Activated CD4-positive, alpha-beta T cell treated with anti-CD3 and anti-CD28 coated beads, Interleukin-2, amount 50 U/mL, for 24 hours (primary cell): ENCODE results near the gene TMEM143.
"Not testable (repeated sequence)": the region's sequence is repeated elsewhere in the genome, so short reads cannot be mapped to it uniquely, and the experiment has no call there.

Experiments
- DNase-seq, 2 donors: peaks; one replicate each; pipeline ENCODE4 v3.0.0-alpha.2; 2020; ENCODE audit warnings: low read depth in 1 of 2, low spot score in 1 of 2

TMEM143 gene

DNA sequence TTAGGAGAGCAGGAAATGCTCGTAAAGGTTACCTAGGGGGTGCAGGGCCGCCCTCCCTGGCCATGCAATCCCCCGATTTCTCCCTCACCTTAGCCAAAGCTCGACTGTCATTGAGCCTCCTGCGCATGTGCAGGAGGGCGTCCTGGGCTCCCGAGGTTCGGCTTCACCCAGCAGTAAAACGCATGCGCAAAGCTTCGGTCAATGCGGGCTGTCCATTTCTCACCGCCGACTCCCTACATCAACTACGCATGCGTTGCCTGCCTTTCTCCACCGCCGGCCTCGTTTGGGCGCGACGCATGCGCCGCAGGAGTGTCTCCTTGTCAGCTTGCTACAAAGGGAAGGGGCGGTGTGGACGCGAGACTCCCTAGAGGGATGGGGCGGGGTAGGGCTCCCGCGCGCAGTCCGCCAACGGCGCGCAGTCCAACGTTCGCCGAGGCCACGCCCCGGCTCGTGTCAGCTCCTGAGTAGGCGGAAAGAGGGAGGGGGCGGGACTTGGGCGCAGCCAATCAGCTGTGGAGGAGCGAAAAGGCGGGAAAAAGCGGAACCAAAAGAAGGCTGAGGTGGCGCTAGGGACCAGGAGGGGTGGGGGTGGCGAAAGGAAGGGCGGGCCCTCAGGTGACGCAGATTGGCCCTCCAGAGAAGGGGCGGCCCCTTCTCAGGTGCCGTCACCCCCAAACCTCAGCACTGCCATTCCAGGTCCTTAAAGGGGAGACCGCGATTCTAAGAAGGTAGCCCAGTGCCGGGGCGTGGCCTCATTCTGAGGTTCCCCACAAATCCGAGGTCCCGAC, at the start of gene TMEM143, which contains the start of gene SYNGR4:
Gene TMEM143, minus strand, starts transcription at position 131 of the 788 bp plus-strand sequence. Its CDS starts 20 bp downstream, at position 111.
Gene SYNGR4, plus strand, starts transcription at position 558 of the 788 bp plus-strand sequence. CDS start 1,476 bp downstream, outside the sequence.
- peak; percentile 92 to 98 for DNase-seq

DNA sequence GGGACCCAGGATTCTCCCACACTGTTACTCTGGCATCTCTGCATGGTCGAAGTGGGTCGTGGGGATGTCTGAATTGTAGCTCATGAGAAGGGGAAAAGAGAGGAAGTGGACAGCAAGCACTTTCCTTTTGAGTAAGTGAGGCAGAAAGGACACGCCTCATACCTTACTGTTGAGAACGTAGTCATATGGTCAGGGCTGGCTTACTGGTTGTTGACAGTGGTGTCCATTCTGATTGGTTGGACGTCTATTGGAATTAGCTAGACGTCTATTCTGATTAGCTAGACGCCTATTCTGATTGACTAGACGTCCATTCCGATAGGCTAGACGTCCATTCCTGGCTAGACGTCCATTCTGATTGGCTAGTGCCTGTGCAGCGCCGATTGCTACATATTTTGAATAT, 42.1 kb upstream of the TMEM143 start:
- no peak for DNase-seq

DNA sequence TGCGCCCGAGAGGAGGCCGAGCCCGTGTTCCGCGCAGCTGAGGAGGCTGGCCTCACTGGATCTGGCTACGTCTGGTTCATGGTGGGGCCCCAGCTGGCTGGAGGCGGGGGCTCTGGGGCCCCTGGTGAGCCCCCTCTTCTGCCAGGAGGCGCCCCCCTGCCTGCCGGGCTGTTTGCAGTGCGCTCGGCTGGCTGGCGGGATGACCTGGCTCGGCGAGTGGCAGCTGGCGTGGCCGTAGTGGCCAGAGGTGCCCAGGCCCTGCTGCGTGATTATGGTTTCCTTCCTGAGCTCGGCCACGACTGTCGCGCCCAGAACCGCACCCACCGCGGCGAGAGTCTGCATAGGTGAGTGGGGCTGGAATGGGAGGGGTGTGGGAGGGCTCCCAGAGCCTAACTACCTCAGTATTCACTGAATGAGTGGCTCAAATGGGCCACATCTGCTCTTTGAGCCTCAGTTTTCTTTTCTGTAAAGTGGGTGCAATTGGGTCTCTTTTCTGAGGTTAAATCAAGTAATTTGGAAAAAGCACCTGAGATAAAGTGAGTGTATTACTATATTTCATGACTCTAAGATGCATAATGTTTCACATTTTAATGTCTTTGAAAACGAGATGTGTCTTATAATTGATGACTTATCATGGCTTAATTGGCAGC, 41.4 kb upstream of the TMEM143 start:
- DNase-seq = no peak

DNA sequence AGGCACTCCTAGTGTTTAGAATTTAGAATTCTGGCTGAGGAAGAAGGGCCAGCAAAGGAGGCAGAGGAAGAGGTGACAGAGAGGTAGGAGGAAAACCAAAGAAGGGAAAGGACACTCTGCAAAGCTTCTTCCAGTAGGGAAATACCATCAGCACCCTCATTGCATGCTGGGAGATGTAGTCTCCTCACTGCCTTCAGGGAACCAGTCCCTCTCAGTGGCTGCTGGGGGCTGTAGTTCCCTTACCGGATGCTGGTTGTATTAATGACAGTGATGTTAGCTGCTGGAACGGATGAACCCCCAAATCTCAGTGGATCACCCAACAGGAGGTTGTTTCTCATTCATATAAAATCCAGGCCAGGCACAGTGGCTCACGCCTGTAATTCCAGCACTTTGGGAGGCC, 39.9 kb upstream of the TMEM143 start:
- peak in 1 of 2 donors; percentile 25 for DNase-seq

DNA sequence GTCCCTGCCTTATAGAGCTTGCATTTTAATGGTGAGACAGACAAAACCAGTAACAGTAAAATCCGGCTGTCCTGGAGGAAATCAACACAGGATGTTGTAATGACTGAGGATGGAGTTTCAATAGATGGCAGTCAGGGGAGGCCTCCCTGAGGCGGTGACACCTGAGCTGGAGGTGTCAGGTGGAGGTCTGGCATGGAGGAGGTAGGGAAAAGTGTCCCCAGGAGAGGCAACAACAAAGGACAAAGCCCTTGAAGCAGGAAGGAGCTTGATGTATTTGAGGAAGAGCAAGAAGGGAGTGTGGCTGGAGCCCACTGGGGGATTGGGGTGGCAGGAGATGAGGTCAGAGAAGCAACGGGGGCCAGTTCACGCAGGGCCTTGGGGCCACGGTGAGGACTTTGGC, 37.5 kb upstream of the TMEM143 start:
- DNase-seq = no peak

DNA sequence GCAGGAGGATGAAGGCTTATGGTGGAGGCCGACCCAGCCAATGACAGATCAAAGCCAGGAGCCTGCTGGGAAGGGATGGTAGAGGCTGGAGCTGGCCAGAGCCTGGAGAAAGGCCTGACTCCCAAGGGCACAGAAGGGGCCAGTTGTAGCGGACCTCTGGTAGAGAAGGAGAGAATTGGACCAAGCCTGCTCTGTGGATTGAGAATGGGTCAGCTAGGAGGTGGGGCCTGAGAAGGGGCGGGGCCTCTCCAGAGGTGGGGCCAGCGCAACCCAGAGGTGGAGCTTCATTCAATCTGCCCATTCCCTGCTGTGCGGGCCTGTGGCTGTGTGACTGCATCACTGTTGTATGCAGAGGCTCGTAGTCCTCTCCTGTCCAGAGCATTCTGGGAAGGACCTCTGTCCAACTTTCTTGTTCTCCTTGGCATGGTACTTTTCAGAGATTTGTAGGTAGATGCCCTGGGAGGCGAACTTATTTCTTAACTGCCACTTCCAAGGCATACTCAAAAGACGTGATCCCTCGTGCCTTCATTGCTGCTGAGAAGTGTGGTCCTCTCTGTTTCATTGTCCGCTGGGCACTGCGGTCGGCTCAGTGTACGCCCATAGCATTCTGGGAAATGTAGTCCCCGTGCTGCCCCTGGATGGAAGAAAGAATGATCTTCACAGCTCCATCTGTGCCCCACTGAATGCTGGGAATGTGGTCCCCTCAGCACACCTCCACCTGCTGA, 36.4 kb upstream of the TMEM143 start:
- no peak for DNase-seq

DNA sequence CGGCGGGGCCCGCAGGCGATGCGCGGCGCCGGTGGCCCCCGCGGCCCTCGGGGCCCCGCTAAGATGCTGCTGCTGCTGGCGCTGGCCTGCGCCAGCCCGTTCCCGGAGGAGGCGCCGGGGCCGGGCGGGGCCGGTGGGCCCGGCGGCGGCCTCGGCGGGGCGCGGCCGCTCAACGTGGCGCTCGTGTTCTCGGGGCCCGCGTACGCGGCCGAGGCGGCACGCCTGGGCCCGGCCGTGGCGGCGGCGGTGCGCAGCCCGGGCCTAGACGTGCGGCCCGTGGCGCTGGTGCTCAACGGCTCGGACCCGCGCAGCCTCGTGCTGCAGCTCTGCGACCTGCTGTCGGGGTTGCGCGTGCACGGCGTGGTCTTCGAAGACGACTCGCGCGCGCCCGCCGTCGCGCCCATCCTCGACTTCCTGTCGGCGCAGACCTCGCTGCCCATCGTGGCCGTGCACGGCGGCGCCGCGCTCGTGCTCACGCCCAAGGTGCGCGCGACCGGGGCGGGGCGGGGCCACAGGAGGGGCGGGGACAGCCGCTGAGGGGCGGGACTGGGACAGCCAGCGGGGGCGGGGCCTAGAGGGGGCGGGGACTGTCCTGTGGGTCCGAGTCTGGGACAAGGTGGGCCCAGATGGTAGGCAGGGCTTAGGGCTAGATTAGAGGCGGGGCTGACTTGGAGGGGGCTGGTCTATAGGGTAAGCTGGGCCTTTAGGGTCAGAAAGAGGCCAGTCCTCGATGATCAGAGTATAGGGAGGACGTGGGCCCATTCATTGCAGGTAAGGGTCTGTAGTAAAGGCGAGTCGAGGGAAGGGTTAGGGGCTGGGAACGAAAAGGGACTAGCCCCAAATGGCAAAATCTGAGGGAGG, 34.9 kb upstream of the TMEM143 start:
- peak; percentile 71 to 79 for DNase-seq

DNA sequence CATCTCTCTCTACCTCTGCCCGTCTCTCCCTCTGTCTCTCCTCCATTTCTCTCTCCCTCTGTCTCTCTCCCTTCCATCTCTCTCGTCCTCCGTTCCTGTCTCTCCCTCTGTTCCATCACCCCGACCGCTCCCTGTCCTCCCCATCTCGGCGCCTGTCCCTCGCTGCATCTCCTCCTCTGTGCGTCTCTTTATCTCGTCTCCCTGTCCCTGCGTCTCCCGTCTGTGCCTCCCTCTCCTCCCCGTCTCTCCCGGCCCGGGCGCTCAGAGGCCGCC, 34.3 kb upstream of the TMEM143 start:
- no peak for DNase-seq

DNA sequence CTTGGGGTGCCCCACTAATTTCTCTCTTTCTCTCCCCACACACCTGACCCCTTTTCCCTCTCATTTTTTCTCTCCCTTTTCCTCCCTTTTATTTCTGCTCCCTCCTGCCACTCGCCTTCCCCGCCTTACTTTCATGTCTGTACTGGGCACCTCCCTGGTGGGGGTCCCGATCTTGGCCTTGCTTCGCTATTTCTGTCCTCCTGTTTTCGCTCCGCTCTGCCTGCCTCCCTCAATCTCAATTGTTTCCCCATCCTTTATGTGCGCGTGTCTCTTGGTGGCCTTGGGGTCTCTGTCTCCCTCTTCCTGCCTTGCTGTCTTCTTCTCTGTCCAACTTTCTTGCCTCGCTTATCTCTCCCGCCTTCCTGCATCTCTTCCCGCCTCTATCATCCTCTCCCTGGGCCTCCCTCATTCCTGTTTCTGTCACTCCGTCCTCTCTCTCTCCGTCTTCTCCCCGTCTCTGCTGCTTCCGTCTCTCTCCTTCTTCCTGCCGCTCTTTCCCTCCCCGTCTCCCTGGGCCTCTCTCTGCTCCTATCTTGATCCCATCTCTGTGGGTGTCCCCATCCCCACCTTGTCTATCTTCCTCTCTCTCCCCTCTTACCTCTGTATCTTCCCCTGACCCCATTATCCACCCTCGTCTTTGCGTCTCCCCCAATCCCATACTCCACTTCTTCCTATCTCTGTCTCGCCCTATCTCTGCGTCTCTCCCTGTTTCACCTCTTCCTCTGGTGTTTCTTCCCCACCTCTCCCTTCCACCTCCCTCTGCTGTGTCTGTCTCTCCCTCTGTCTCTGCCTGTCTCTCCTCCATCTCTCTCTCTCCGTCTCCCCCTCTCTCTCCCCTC, 33.7 kb upstream of the TMEM143 start:
- no peak for DNase-seq

DNA sequence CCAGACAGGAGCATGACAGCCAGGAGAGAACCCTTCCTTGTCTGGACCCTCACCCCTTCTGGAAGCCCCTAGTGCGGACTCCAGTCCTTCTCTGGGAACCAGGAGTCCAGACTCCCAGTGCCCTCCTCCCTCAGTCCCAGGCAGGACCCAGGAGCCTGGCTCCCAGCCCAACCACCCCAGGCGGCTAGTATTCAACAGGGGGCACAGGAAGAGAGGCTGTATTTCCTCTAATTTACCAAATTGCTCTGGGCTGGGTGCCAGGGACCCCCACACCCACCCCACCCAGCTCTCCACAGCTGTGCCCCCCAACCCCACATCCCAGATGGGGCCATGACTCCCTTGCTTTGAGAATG, 33.1 kb upstream of the TMEM143 start:
- no peak for DNase-seq

DNA sequence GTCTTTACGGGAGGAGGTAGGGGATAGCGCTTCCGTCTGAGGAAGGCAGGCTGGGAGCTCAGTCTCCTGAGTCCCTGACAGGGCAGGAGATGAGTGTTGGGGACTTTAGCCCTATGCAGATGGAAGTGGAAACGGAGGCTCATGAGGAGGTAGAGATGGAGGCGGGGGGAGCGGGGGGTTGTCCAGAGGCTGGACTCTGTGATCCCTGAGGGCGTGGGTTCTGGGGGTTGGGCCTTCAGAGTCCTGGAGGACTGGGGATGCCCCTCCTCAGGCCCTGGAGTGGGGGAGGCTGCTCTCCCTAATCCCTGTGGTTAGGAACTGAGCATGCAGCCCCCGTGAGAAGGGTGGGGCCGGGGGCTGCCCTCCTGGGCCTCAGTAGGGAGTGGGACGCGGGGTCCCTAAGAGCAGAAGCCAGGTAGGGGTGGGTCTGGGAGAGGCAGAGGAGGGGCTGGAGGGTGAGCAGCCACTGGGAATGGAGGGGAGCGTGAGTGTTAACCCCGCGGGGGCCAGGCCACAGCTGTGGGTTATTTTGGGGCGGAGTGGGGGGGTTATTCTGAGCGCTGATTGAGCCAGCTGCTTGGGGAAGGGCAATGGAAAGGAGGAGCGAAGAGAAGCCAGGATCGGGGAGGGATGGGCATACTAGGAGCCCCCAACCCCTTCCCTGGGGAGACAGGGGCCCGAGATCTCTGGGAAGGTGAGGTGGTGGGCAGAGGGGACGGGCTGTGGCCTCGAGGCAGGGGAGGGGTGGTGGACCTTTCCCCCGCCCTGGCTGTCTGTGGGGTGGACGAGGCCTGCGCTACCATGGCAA, 32.5 kb upstream of the TMEM143 start:
- no peak for DNase-seq

DNA sequence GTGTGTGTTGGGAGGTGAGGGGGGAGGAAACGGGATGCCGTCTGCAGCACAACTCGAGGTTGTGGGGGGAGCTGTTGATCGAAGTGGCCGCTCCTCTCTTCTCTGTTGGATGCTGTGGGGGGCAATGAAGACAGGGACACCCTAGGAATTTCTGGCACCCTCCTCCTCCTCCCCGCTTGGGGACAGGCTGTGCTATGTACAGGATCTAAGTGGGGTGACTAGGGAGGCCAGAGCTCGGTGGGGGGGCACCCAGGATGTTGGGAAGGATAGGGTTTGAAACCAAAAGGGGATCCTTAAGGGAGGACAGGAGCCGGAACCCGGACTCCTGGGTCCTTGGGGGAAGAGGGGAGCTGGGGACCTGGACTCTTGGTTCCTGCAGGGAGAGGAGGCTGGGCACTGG, 31.8 kb upstream of the TMEM143 start:
- DNase-seq = no peak

DNA sequence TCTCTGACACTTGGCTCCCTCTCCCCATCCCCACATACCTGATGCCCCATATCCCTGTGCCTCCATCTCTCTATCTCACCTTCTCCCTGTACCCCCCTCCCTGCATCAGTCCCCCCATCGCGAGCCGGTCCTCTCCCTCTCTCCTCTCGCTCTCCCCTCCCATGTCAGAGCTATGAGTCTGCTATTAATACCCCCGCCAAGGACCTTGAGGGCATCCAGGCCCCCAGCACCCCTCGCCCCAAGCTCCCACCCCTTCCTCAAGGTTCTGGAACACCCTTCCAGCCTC, 31.4 kb upstream of the TMEM143 start:
- DNase-seq = no peak

DNA sequence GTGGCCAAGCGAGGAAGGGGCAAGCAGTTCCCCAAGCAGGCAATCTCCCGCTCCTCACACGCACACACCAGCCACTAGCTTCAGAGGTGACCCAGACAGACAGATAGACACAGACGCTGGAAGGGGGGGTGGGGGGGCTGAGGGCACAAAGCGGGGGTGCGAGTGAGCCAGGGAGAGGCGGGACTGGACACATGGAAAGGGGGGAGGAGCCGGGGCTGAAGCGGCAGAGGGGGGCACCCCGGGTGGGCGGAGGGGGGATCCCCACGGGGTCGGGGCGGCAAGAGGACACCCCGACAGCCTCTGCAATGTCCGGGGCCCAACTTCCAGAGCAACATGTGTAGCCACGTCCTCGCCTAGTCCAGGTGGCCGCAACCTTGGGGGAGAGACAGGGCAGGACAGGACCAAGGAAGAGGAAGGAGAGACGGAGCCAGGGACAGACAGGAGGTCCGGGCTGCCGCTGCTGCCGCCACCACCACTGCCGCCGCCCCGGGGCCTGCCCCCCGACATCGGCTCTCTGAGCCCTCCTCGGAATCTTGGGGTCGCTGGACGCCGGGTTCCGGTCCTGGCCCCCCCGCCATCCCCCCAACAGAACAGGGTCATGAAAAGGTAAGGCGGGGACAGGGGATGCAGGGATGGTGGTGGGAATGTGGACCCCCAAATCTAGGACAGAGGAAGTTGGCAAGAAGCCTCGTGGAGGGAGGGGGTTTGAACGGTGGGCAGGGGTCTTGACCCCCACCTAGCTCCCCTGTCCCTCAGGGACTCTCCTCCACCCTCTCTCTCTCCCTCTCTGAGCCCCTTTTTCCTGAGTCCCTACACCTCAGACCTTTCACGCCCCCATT, 30.8 kb upstream of the TMEM143 start:
- no peak for DNase-seq

DNA sequence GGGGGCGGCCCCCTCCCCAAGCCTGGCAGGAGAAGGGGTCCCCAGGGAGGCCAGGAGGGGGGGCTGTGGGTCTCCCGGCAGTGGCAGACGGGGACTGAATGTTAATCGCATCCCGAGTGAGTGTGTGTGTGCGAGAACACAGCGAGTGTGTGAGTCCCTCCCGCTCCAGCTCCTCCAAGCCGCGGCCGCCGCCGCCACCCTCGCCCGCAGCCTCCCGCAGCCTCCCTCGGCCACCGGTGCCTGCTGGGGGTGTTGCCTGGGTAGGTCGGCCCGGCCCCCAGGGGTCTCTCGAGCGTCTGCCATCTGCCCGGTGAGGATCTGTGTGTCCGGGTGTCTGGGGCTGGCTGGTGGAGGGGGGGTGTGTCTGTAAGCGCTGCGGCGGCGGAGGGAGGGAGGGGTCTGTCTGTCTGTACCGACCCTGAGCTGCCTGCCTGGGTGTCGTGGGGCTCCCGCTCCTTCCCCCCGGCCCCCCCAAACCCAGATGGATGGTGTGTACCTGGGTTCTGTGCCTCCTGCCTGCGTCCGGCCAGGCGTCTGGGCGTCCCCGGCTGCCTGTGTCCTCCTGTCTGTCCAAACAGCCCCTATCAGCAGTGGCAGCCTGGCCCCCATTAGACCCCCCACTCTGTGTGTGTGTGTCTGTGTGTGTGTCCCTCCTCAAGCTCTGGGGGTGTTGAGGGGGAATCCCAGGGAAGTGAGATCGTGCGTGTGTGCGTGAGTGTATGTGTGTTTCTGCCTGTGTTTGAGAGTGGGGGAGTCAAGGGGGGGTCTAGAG, 30.0 kb upstream of the TMEM143 start, which contains the start of gene GRIN2D:
Gene GRIN2D, plus strand, starts transcription at position 110 of the 772 bp plus-strand sequence. CDS start 4,725 bp downstream, outside the sequence.
- no peak for DNase-seq

DNA sequence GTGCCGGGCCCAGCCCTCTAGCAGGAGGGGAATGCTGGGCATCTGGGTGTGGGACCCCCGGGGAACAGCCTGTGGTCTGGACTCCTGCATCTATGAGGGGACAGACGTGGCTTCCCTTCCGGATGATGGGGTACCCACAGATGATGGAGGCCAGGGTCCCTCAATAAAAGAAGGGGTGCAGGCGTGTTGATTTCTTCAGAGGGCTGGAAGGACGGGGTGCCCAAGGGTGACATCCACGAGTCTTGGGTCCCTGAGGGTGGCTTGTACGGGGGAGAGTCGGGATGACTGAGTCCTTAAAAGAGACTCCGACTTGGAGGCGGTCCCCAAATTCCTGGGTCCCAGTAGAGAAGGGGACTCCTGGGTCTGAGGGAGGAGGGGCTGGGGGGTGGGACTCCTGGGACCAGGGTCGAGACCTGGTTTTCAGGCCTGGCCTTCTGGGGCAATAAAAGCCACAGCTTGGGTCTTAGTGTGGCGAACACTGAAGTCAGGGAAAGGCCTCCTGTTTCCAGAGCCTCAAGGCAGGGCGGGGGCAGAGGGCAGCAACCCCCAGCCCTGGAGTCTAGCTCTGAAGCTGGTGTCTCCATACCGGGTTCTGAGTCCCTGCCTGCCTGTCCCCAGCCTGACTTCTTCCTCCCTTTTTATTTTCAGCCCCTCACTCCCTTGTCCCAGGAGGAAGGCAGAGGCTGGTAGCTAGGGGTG, 29.3 kb upstream of the TMEM143 start:
- no peak for DNase-seq

DNA sequence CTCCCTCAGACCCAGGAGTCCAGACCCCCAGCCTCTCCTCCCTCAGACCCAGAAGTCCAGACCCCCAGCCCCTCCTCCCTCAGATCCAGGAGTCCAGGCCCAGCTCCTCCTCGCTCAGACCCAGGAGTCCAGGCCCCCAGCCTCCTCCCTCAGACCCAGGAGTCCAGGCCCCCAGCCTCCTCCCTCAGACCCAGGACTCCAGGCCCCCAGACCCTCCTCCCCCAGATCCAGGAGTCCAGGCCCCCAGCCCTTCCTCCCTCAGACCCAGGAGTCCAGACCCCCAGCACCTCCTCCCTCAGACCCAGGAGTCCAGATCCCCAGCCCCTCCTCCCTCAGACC, 28.2 kb upstream of the TMEM143 start:
- DNase-seq = not testable (repeated sequence)
